Activated naive CD4-positive, alpha-beta T cell treated with anti-CD3 and anti-CD28 coated beads, Interleukin-2, amount 50 U/mL, for 24 hours (primary cell): ENCODE results near the gene AP5Z1.

ENCODE experiments used
- H3K27ac Mint-ChIP-seq: one replicate; pipeline ENCODE4 v1.8.0; 2021; ENCODE audit warnings: mild to moderate bottlenecking, mixed read lengths
- H3K27me3 Mint-ChIP-seq: one replicate; pipeline ENCODE4 v1.8.0; 2021; ENCODE audit warnings: mixed read lengths
- H3K36me3 Mint-ChIP-seq: one replicate; pipeline ENCODE4 v1.8.0; 2021; ENCODE audit warnings: mixed read lengths
- H3K4me1 Mint-ChIP-seq: one replicate; pipeline ENCODE4 v1.8.0; 2021; ENCODE audit warnings: mixed read lengths
- H3K4me3 Mint-ChIP-seq: one replicate; pipeline ENCODE4 v1.8.0; 2021; ENCODE audit warnings: mild to moderate bottlenecking, mixed read lengths
- H3K9me3 Mint-ChIP-seq: one replicate; pipeline ENCODE4 v1.8.0; 2021; ENCODE audit warnings: mixed read lengths

AP5Z1 gene

GRCh38 chr7:4771737-4772136, 3.7 kb upstream of the AP5Z1 start:
- Mint-ChIP-seq H3K4me3 (no peak overlapping the region), H3K4me1 (peaks cover 42% of the 10 kb centered on the region), H3K36me3 (peaks cover under 1% of the 10 kb centered on the region), H3K27ac (peak overlapping the region; percentile 35), H3K9me3 (no peaks in the 10 kb centered on the region), H3K27me3 (no peaks in the 10 kb centered on the region)

- Mint-ChIP-seq H3K4me3 (no peak overlapping the region), H3K27me3 (no peaks in the 10 kb centered on the region), H3K27ac (peak overlapping the region; percentile 32), H3K36me3 (no peaks in the 10 kb centered on the region), H3K4me1 (peaks cover 47% of the 10 kb centered on the region), H3K9me3 (no peaks in the 10 kb centered on the region)
These were observed 3.1 kb upstream of the AP5Z1 start for GRCh38 chr7:4772306-4772705.

GRCh38 chr7:4774007-4774406, 1.4 kb upstream of the AP5Z1 start:
- no peaks in the 10 kb centered on the region for H3K9me3 Mint-ChIP-seq
- peak overlapping the region; percentile 99 for H3K27ac Mint-ChIP-seq
- peak overlapping the region; percentile 99 for H3K4me3 Mint-ChIP-seq
- H3K27me3 Mint-ChIP-seq, result no peaks in the 10 kb centered on the region
- H3K36me3 Mint-ChIP-seq, result no peaks in the 10 kb centered on the region
- peaks cover 60% of the 10 kb centered on the region for H3K4me1 Mint-ChIP-seq

GRCh38 chr7:4774658-4775249, 669 bp upstream of the AP5Z1 start:
- H3K4me3 Mint-ChIP-seq, result peak overlapping the region; percentile 99
- H3K9me3 Mint-ChIP-seq, result no peaks in the 10 kb centered on the region
- peaks cover 61% of the 10 kb centered on the region for H3K4me1 Mint-ChIP-seq
- H3K36me3 Mint-ChIP-seq, result no peaks in the 10 kb centered on the region
- H3K27me3 Mint-ChIP-seq, result no peaks in the 10 kb centered on the region
- H3K27ac Mint-ChIP-seq, result peak overlapping the region; percentile 99

GRCh38 chr7:4775848-4776623, 613 bp downstream of the AP5Z1 start:
- no peaks in the 10 kb centered on the region for H3K9me3 Mint-ChIP-seq
- peak overlapping the region; percentile 99 for H3K4me3 Mint-ChIP-seq
- H3K4me1 Mint-ChIP-seq, result peaks cover 52% of the 10 kb centered on the region
- no peaks in the 10 kb centered on the region for H3K27me3 Mint-ChIP-seq
- H3K36me3 Mint-ChIP-seq, result no peaks in the 10 kb centered on the region
- peak overlapping the region; percentile 99 for H3K27ac Mint-ChIP-seq

- H3K27me3 Mint-ChIP-seq, result no peaks in the 10 kb centered on the region
- H3K9me3 Mint-ChIP-seq, result no peaks in the 10 kb centered on the region
- H3K4me1 Mint-ChIP-seq, result peaks cover 48% of the 10 kb centered on the region
- H3K4me3 Mint-ChIP-seq, result no peak overlapping the region
- peaks cover 3% of the 10 kb centered on the region for H3K36me3 Mint-ChIP-seq
- peak overlapping the region; percentile 51 for H3K27ac Mint-ChIP-seq
These were observed 3.7 kb downstream of the AP5Z1 start for GRCh38 chr7:4779118-4779517.

- no peaks in the 10 kb centered on the region for H3K9me3 Mint-ChIP-seq
- H3K27ac Mint-ChIP-seq, result no peak overlapping the region
- no peaks in the 10 kb centered on the region for H3K27me3 Mint-ChIP-seq
- peaks cover 3% of the 10 kb centered on the region for H3K36me3 Mint-ChIP-seq
- H3K4me3 Mint-ChIP-seq, result no peak overlapping the region
- peaks cover 27% of the 10 kb centered on the region for H3K4me1 Mint-ChIP-seq
These were observed 6.1 kb downstream of the AP5Z1 start for GRCh38 chr7:4781366-4782069.

- peaks cover 16% of the 10 kb centered on the region for H3K4me1 Mint-ChIP-seq
- H3K36me3 Mint-ChIP-seq, result peaks cover 3% of the 10 kb centered on the region
- H3K27ac Mint-ChIP-seq, result no peak overlapping the region
- H3K9me3 Mint-ChIP-seq, result no peaks in the 10 kb centered on the region
- no peak overlapping the region for H3K4me3 Mint-ChIP-seq
- no peaks in the 10 kb centered on the region for H3K27me3 Mint-ChIP-seq
These were observed 7.2 kb downstream of the AP5Z1 start for GRCh38 chr7:4782333-4783291.

GRCh38 chr7:4783292-4783652, 7.8 kb downstream of the AP5Z1 start:
- H3K27ac Mint-ChIP-seq, result no peak overlapping the region
- H3K36me3 Mint-ChIP-seq, result peaks cover 3% of the 10 kb centered on the region

GRCh38 chr7:4783762-4784351, 8.4 kb downstream of the AP5Z1 start:
- peaks cover 3% of the 10 kb centered on the region for H3K36me3 Mint-ChIP-seq

More at GRCh38 chr7:4783292-4783652, 7.8 kb downstream of the AP5Z1 start:
- H3K27me3 Mint-ChIP-seq, result no peaks in the 10 kb centered on the region
- H3K4me1 Mint-ChIP-seq, result peaks cover 10% of the 10 kb centered on the region
- H3K4me3 Mint-ChIP-seq, result no peak overlapping the region
- no peaks in the 10 kb centered on the region for H3K9me3 Mint-ChIP-seq

GRCh38 chr7:4784799-4785198, 9.4 kb downstream of the AP5Z1 start:
- H3K4me3 Mint-ChIP-seq, result no peak overlapping the region

More at GRCh38 chr7:4783762-4784351, 8.4 kb downstream of the AP5Z1 start:
- Mint-ChIP-seq H3K27ac (no peak overlapping the region), H3K4me1 (peaks cover 7% of the 10 kb centered on the region), H3K4me3 (no peak overlapping the region), H3K9me3 (no peaks in the 10 kb centered on the region), H3K27me3 (no peaks in the 10 kb centered on the region)

GRCh38 chr7:4785371-4785770, 9.9 kb downstream of the AP5Z1 start:
- H3K9me3 Mint-ChIP-seq, result no peaks in the 10 kb centered on the region
- no peak overlapping the region for H3K27ac Mint-ChIP-seq
- H3K36me3 Mint-ChIP-seq, result peaks cover 3% of the 10 kb centered on the region
- H3K4me1 Mint-ChIP-seq, result peaks cover 3% of the 10 kb centered on the region
- no peaks in the 10 kb centered on the region for H3K27me3 Mint-ChIP-seq
- no peak overlapping the region for H3K4me3 Mint-ChIP-seq

More at GRCh38 chr7:4784799-4785198, 9.4 kb downstream of the AP5Z1 start:
- Mint-ChIP-seq H3K36me3 (peaks cover 3% of the 10 kb centered on the region), H3K4me1 (peaks cover 3% of the 10 kb centered on the region), H3K9me3 (no peaks in the 10 kb centered on the region), H3K27ac (no peak overlapping the region), H3K27me3 (no peaks in the 10 kb centered on the region)

GRCh38 chr7:4786015-4786414, 10.6 kb downstream of the AP5Z1 start:
- no peaks in the 10 kb centered on the region for H3K9me3 Mint-ChIP-seq
- H3K27me3 Mint-ChIP-seq, result no peaks in the 10 kb centered on the region
- no peak overlapping the region for H3K4me3 Mint-ChIP-seq
- peaks cover 3% of the 10 kb centered on the region for H3K36me3 Mint-ChIP-seq
- no peak overlapping the region for H3K27ac Mint-ChIP-seq
- H3K4me1 Mint-ChIP-seq, result peaks cover 3% of the 10 kb centered on the region

- no peak overlapping the region for H3K4me3 Mint-ChIP-seq
- H3K9me3 Mint-ChIP-seq, result no peaks in the 10 kb centered on the region
- no peaks in the 10 kb centered on the region for H3K4me1 Mint-ChIP-seq
- peaks cover 3% of the 10 kb centered on the region for H3K36me3 Mint-ChIP-seq
- H3K27ac Mint-ChIP-seq, result no peak overlapping the region
- no peaks in the 10 kb centered on the region for H3K27me3 Mint-ChIP-seq
These were observed 12.1 kb downstream of the AP5Z1 start for GRCh38 chr7:4787541-4787940.
